ENCODE results near the gene ASCL3.

The ASCL3 gene

GRCh38 chr11:8928205-8928604 is 14.6 kb downstream of the ASCL3 start:
- H2AFZ ChIP-seq (ENCODE audit: low read length) = no peak overlapping the region
- H3K79me2 ChIP-seq (ENCODE audit: insufficient read depth, low read length) = no peaks in the 10 kb centered on the region

GRCh38 chr11:8927233-8927632 is 15.6 kb downstream of the ASCL3 start:
- Histone ChIP-seq H3K4me3 (ENCODE audit: low read depth, low read length, poor library complexity, severe bottlenecking) (no peak overlapping the region), H3F3A (ENCODE audit: insufficient read depth, low read length) (no peaks in the 10 kb centered on the region), H3K9me2 (ENCODE audit: low read depth, low read length) (no peaks in the 10 kb centered on the region), H3K36me3 (ENCODE audit: insufficient read depth, low read length) (no peaks in the 10 kb centered on the region), H3K4me1 (ENCODE audit: insufficient read depth, low read length, severe bottlenecking) (no peaks in the 10 kb centered on the region), H3K27ac (ENCODE audit: low read depth, low read length, poor library complexity, severe bottlenecking) (no peak overlapping the region), H3K9ac (ENCODE audit: low read length) (no peak overlapping the region), H4K20me1 (ENCODE audit: insufficient read depth, low read length) (no peaks in the 10 kb centered on the region), H3K4me2 (ENCODE audit: low read length) (no peak overlapping the region), H3K9me3 (ENCODE audit: low read length) (no peaks in the 10 kb centered on the region), H2AFZ (ENCODE audit: low read length) (no peak overlapping the region), H3K27me3 (ENCODE audit: insufficient read depth, low read length) (no peaks in the 10 kb centered on the region), H3K79me2 (ENCODE audit: insufficient read depth, low read length) (no peaks in the 10 kb centered on the region)
- TF ChIP-seq CTCF (IDR thresholded peaks at IDR 0.05; ENCODE audit: low read length) (no peak), EZH2 (IDR thresholded peaks at IDR 0.05; ENCODE audit: borderline replicate concordance, low read length) (no peak)

More at GRCh38 chr11:8928205-8928604, 14.6 kb downstream of the ASCL3 start:
- no peaks in the 10 kb centered on the region for H3F3A ChIP-seq (ENCODE audit: insufficient read depth, low read length)
- no peaks in the 10 kb centered on the region for H3K9me3 ChIP-seq (ENCODE audit: low read length)
- H3K4me3 ChIP-seq (ENCODE audit: low read depth, low read length, poor library complexity, severe bottlenecking) = no peak overlapping the region
- H3K4me1 ChIP-seq (ENCODE audit: insufficient read depth, low read length, severe bottlenecking) = no peaks in the 10 kb centered on the region
- H3K36me3 ChIP-seq (ENCODE audit: insufficient read depth, low read length) = no peaks in the 10 kb centered on the region
- H3K27me3 ChIP-seq (ENCODE audit: insufficient read depth, low read length) = no peaks in the 10 kb centered on the region
- no peak overlapping the region for H3K27ac ChIP-seq (ENCODE audit: low read depth, low read length, poor library complexity, severe bottlenecking)
- H3K9me2 ChIP-seq (ENCODE audit: low read depth, low read length) = no peaks in the 10 kb centered on the region
- TF ChIP-seq EZH2 (IDR thresholded peaks at IDR 0.05; ENCODE audit: borderline replicate concordance, low read length) (no peak), CTCF (IDR thresholded peaks at IDR 0.05; ENCODE audit: low read length) (no peak)
- no peaks in the 10 kb centered on the region for H4K20me1 ChIP-seq (ENCODE audit: insufficient read depth, low read length)
- H3K9ac ChIP-seq (ENCODE audit: low read length) = no peak overlapping the region
- no peak overlapping the region for H3K4me2 ChIP-seq (ENCODE audit: low read length)

DNA sequence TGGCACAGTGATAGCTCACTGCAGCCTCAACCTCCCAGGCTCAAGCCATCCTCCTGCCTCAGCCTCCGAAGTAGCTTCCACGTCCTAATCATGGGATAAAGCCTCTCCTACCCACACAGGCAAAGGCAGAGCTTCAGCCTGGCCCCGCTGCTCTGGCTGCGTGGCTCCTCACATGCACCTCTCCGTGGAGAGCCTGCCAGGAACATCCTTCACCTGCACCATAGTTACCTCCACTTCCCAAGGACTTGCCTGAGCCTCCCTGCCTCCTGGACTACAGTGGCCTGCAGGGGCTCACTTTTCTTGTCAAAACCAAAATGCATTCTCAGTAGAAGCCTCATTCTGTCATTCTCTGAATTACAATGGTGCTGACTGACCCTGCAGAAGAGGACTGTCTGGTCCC is 16.6 kb downstream of the ASCL3 start:
- Histone ChIP-seq H3K27me3 (ENCODE audit: insufficient read depth, low read length) (no peaks in the 10 kb centered on the region), H3K36me3 (ENCODE audit: insufficient read depth, low read length) (no peaks in the 10 kb centered on the region), H3K4me1 (ENCODE audit: insufficient read depth, low read length, severe bottlenecking) (no peaks in the 10 kb centered on the region), H3K4me3 (ENCODE audit: low read depth, low read length, poor library complexity, severe bottlenecking) (no peak overlapping the region), H3K79me2 (ENCODE audit: insufficient read depth, low read length) (no peaks in the 10 kb centered on the region), H4K20me1 (ENCODE audit: insufficient read depth, low read length) (no peaks in the 10 kb centered on the region), H3K27ac (ENCODE audit: low read depth, low read length, poor library complexity, severe bottlenecking) (no peak overlapping the region), H3K4me2 (ENCODE audit: low read length) (no peak overlapping the region), H3F3A (ENCODE audit: insufficient read depth, low read length) (no peaks in the 10 kb centered on the region), H3K9me3 (ENCODE audit: low read length) (no peaks in the 10 kb centered on the region), H2AFZ (ENCODE audit: low read length) (no peak overlapping the region), H3K9me2 (ENCODE audit: low read depth, low read length) (no peaks in the 10 kb centered on the region), H3K9ac (ENCODE audit: low read length) (no peak overlapping the region)
- no peak for TF ChIP-seq CTCF (IDR thresholded peaks at IDR 0.05; ENCODE audit: low read length)
- no peak for TF ChIP-seq EZH2 (IDR thresholded peaks at IDR 0.05; ENCODE audit: borderline replicate concordance, low read length)

All from OCI-LY1 (cell line).